HG02973 (cell line): ENCODE measurements around the gene INAVA.
"Not testable (repeated sequence)": the region's sequence is repeated elsewhere in the genome, so short reads cannot be mapped to it uniquely, and the experiment has no call there.

ENCODE experiments used
- ATAC-seq: cut with Tn5 transposase; IDR thresholded peaks from one replicate; pipeline ENCODE4 v1.9.1; 2021; ENCODE audit warnings: moderate library complexity; ENCODE audit not compliant: unreplicated experiment

Gene INAVA

GRCh38 chr1:200896531-200897196, 2.0 kb downstream of the INAVA start:
- no peak for ATAC-seq

- ATAC-seq, result no peak
These were observed 2.6 kb downstream of the INAVA start for GRCh38 chr1:200897259-200897658.

DNA sequence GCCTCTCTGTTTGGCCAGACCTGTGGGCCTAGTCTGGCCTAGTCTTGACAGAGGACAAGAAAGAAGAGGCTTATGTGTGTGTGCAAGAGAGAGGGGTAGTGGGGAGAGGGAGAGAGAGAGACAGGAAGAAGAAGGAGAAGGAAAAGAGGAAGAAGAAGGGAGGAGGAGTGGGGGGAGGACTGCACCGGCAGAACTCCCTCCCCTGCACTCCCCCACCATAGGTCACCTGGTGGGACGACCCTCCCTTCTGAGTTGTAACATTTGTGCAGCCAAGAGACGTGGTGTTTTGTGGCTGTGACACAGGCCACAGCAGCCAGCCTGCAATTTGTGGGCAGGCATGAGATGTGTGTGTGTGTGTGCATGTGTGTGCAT, 4.3 kb downstream of the INAVA start:
- ATAC-seq, result no peak

GRCh38 chr1:200899451-200899915, 4.8 kb downstream of the INAVA start:
- ATAC-seq, result no peak

GRCh38 chr1:200899954-200900867, 5.5 kb downstream of the INAVA start:
- ATAC-seq, result no peak

- no peak for ATAC-seq
These were observed 6.2 kb downstream of the INAVA start for GRCh38 chr1:200900877-200901276.

DNA sequence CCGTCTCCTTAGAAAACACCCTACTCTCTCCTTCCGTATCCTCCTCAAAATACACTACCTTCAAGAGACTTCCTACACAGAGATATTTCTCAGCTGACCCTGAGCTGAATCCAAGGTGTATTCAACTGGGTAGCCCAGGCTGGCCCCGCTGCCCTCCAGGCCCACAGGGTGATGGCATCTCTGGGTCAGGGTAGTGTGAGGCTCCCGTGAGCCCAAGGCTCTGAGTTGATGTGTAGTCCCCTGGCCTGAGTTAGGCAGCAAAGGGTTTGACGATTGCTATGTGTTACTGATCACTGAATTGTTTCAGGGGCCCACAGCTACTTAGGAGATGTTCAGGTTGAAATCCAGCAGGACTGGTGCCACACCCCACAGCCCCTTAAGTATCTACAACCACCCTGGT, 6.7 kb downstream of the INAVA start:
- ATAC-seq, result no peak

DNA sequence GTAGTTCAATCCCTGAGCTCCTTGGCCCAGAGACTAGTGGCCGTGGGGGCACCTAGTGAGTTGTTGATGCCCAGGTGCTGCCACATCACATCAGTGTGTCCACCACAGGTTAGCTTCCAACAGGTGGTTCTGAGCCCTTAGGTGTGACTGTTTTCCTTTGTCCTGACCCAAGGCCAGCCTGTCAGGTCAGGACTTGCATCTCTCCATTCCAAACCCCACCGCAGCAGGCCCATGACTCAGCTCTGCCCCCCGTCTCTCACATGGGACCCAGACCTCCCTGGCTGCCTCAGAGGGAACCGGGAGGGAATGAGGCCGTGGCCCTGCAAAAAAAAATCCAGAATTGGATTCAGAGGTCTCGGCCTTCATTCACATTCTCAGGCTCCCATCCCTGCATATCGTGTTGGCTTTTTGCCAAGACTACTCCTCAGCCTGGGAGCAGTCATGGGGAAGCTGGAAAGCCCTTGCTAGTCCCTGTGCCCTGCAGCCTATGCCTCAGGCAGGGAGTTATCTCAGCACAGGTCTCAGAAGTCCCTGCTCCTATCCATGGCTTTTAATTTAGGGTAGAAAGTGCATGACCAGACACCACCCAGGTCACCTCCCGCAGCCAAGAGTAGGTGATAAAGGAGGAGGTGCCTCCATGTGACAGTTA, 7.2 kb downstream of the INAVA start:
- ATAC-seq, result no peak

DNA sequence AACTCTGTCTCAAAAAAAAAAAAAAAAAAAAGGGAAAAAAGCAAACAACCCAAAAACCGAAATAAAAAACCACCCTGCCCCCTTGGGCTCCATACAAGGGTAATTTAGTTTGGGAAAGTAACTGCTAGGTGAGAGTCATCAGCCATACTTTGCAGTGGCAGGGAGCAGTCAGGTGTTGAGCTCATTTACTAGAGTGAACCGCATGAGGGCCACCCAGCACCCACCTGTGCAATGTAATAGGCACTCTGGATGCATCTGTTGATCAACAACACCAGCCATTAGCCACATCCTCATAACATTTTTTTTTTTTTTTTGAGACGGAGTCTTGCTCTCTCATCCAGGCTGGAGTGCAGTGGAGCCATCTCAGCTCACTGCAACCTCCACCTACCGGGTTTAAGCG, 9.1 kb downstream of the INAVA start:
- ATAC-seq, result no peak

DNA sequence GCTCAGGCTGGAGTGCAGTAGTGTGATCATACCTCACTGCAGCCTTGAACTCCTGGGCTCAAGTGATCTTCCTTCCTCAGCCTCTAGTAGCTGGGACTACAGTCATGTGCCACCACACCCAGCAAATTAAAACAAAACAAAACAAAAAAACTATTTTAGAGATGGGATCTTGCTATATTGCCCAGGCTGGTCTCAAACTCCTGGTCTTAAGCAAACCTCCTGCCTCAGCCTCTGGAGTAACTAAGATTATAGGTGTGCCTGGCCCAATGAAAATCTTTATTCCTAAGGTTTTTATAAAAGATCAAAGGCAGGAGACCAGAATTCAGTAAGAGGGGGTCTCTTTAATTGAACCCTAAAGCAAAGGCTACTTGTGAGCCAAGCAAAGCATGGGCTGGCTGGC, 10.1 kb downstream of the INAVA start:
- ATAC-seq, result no peak

GRCh38 chr1:200905411-200906052, 10.8 kb downstream of the INAVA start:
- ATAC-seq, result peak; percentile 45

- no peak for ATAC-seq
These were observed 11.8 kb downstream of the INAVA start for GRCh38 chr1:200906491-200906890.

GRCh38 chr1:200907611-200908097, 13.0 kb downstream of the INAVA start:
- ATAC-seq, result peak; percentile 60

DNA sequence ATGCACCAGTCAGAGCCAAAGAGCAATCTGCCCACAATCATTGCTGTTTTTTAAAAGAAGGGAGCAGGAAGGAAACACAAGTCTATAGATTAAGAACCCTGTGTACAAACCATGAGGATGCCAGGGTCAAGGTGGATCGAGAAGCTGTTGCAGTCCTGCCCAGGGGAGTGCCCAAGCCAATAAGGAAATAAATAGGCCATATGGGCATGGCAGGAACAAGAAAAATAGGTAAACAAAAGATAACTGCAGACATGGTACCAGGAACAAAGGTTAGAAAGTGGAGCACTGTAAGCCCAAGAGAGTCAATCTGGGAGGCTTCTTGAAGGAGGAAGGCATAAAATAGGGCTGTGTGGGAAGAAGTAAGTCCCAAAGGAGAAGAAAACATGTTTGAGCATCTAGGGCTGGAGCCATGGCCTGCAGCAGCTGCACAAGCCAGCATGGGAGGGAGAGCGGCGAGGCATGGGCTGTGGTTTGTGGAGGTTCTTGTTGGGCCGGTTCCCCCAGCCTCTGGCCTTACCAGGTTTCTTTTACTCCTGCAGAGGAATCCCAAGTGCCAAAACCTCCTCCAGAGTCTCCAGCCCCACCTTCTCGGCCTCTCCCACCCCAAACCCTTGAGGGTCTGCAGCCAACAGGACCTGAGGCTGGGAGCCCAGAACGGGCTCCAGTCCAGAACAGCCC, 13.6 kb downstream of the INAVA start:
- no peak for ATAC-seq

DNA sequence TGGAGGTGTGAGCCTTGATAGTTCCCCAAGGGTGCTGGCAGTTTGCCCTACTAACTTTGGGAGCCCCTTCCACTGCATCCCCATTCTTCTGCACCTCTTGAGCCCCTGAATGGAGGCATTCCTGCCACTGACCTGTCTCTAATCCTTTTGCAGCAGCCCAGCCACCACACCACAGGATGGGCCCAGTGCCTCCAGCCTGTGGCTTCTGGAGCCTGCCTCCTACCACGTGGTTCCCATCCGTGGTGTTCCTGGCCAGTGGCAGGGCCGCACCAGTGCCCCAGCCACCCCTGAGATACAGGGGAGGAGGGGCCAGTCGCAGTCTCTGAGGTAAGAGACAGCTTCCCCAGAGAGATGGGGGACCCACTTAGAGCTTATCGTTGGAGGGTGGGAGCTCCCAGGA, 14.4 kb downstream of the INAVA start:
- no peak for ATAC-seq

DNA sequence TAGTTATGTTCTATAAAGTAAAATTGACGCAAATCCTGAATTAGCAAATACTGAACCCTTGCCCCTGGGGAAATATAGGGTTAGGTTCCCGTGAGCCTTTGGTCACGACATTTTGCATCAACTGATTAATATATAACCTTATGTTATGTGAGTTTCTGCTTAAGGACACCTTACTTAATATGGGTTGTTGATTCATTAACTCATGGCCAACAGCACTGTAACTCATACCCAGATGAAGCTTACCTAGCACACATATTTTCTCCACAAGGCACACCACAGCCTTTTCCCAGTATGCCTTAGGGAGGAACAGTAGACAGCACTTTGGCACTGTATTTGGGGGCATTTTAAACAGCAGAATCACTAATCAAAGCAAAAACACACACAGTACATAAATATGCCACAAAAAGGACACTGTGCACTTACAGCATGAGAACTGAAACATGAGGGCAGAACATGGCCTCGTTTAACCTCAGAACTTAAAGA, 15.1 kb downstream of the INAVA start:
- ATAC-seq, result no peak

DNA sequence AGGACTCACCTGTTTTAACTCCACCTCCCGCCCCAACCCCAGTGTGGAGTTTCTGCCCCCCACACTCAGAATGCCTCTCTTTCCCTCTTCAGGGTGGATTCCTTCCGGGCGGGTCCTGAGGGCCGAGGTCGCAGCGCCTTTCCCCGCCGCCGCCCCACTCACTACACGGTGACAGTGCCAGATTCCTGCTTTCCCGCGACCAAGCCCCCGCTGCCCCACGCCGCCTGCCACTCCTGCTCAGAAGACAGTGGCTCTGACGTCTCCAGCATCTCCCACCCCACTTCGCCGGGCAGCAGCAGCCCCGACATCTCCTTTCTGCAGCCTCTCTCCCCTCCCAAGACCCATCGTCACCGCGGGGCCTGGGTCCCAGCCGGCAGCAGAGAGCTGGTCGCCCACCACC, 16.7 kb downstream of the INAVA start:
- ATAC-seq, result no peak

DNA sequence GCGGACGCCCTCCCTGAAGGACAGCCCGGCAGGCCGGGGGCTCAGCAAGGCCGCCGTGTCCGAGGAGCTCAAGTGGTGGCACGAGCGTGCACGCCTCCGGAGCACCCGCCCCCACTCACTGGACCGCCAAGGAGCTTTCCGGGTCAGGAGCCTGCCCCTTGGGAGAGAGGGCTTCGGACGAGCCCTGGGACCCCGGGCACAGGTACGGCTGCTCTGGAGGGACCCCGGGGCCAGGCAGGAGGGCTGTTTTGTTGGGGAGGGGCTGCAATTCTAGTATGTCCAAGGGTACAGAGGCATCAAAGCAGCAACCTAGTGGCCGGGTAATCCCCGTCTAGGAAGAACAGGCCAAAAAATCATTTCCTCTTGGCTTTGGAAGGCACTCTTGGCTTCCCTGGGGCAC, 17.2 kb downstream of the INAVA start:
- not testable (repeated sequence) for ATAC-seq

DNA sequence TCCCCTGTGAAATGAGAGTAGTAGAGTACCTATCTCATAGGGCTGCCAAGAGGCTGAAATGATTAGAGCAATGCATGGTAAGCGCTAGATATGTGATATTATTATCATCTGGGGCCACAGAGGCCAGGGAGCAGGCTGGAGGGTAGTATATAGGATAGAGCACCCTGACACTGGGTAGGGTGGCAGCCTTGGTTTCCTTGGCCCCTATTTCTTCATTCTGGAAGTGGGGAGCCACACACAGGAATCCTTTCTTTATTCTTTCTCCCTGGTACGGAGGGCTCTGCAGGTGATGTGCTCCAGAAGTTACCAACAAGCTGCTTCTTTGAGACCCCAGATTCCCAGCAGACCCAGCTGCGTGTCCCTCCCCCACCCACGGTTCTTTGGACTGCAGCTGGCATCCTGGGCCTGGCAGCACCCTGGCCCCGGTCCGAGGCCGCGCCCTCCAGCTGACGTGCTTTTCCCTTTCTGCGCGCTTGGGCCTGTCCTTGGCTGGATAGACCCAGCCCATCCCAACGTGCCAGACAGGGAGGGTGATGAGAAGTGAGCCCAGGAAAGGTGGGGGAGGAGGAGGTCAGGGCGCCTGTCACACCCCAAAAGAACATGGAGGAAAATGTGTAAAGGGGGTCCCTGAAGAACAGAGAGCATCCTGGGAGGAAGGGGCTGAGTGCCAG, 18.2 kb downstream of the INAVA start:
- no peak for ATAC-seq

DNA sequence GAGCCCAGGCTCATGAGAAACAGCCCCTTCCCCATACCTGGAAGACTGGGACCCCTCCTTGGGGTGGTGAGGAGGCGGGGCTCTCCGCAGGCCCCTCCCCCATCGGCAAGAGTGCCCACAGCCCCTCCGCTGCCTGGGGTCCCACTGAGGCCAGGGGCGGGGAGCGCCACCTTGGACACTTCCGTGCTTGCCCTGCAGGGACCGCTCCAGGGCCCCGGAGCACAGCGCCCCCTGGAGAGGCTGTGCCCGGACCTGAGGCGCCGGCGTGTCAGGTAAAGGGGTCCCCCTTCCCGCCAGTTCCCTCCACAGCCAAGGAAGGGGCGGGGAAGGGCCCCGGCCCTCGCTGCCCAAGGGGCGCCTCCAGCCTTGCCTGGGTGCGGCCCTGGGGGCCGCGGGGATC, 21.5 kb downstream of the INAVA start:
- ATAC-seq, result no peak
